Measurements from ENCODE around the gene FRA10AC1.

FRA10AC1 gene

DNA sequence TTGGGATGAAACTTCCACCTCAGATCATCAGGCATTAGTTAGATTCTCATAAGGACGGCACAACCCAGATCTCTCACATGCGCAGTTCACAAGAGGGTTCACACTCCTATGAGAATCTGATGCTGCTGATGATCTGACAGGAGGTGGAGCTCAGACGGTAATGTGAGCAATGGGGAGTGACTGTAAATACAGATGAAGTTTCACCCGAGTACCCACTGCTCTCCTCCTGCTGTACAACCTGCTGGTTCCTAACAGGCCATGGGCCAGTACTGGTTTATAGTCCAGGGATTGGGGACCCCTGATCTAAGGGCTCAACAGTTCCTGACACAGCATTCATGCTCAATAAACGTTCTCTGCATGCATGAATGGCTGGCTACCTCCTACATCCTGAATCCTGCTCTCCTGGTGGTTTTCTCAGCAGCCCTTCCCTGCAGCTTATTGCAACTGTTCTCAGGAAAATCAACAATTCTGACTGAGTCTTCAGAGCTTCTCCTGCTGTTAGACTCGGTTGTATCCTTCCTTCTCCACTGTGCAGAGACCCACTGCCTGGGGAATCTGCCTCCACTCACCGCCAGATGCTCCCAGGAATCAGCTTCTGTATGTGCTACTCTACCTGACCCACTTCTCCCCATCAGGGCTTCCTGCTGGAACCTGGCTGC is 72.6 kb downstream of the FRA10AC1 start:
- no peak for DNase-seq (ENCODE audit: low spot score)

DNA sequence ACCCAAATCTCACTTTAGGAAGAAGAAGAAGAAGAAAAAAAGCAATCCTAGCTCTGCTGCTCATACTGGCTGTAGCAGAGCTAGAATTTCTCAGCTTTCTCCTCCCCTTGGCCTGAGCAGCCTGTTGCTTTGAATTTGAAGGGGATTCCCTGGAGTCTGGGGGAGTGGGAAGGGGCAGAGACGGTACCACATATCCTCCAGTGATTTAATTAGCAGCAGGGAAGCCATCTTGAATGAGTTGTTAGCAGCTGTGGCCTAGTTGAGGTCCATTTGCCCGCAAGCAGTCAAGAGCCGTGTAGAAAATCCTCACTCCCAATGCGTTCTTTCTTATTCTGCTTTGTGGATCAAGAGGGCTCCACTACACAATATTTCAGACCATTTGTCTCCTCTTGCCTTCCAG is 73.5 kb downstream of the FRA10AC1 start:
- DNase-seq (ENCODE audit: low spot score) = no peak

DNA sequence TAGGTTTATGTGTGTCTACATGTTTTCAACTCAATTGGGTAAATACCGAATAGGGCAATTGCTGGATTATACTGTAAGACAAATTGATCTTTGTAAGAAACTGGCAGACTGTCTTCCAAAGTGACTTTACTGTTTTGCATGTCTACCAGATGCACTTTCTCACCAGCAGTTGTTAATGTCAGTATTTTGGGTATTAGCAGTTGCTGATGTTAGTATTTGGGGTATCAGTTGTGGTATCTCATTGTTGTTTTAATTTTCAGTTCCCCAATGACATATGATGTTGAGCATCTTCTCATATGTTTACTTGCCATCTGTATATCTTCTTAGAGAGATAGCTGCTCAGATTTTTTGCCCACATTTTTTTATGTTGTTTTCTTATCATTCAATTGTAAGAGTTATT is 79.5 kb downstream of the FRA10AC1 start:
- DNase-seq (ENCODE audit: low spot score) = no peak

GRCh38 chr10:93620925-93621324 is 81.5 kb downstream of the FRA10AC1 start:
- DNase-seq (ENCODE audit: low spot score) = no peak
